SHP77 (cell line): ENCODE measurements around the gene SH3YL1.

Experiments
- DNase-seq, 2 experiments: peaks; one replicate each; lab custom pipeline; 2025; lab: John Stamatoyannopoulos, UW

SH3YL1 gene

DNA sequence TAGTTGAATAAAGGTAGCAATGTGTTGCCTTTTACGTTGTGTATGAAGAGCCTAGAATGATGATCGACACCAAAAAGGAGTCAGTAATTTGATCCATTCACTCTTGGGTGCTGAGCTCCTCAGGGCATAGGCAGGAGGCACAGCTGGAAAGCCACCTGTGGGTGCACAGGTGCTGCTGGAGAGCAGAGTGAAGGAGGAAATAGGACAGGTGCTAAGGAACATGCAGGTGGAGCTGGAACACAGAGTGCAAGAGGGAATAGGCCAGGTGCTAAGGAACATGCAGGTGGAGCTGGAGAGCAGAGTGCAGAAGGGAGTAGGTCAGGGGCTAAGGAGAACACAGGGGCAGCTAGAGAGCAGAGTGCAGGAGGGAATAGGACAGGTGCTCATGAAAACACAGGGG lies 86.1 kb downstream of the SH3YL1 start:
- DNase-seq = no peak

DNA sequence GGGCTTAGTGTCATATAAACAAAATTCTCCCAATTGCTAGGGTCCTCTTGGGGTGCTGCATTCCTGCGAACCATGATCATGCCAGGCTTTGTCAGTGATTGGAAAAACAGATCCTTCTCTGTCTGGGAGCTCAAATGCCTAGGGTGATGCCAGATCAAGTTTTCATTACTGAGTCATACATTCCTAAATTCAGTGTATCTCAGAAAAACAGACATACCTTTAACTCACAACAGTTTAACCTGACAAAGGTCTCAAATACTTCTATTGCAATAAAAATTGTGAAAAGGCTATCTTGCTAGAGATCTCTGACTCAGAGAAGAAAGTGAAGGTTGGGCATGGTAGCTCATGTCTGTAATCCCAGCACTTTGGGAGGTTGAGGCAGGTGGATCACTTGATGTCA lies 86.9 kb downstream of the SH3YL1 start:
- no peak for DNase-seq

- no peak for DNase-seq
Observed at GRCh38 chr2:175880-176820, 87.7 kb downstream of the SH3YL1 start.

DNA sequence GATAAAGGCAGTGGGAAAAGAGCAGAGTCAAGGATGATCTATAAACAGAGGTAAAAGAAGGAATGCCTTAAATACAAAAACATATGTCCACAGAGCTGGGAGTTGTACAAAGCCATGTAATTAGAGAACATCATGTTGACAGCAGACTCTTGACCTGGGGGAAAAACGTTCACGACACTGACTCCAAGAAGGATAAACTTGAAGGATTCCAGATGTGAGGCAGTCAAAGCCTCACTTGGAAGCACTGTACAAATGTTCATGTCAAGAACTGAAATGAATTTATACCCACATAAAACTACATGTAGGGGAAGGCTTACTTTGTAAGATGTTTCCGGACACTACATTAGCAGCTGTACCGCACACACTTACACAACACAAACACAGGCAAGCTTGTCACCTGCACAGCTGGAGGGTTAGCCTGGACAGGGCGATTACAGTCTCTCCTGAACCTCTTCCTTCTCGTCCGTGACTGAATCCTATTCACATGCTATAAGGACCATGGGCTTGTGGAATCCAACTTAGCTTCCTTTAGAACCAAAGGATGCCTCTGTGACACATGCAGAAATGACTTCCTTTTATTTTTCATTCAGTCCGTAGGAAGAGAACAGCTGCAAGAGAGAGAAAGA lies 88.6 kb downstream of the SH3YL1 start:
- no peak for DNase-seq

GRCh38 chr2:172120-172519 lies 91.7 kb downstream of the SH3YL1 start:
- peak in 1 of 2 experiments; percentile 28 for DNase-seq

DNA sequence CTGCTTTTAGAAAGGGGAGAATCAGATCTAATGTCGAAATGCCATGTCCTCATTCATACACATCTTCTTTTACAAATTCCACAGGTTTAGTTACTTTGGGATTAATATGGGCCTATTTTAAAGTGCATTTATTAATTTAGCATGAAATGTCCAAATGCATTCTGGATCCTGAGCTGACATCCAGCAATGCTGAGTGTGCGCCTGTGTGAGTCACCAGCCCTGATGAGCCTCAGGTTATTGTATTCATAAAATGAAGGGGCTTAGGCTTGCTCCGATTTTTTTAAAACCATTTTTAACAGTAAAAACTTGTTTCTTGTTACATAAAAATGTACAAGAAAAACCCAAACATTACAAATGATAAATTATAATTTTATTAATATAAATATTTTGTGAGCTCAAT lies 94.1 kb downstream of the SH3YL1 start:
- no peak for DNase-seq
